ENCODE measurements around the gene PRKCSH.
"Not testable (repeated sequence)": the region's sequence is repeated elsewhere in the genome, so short reads cannot be mapped to it uniquely, and the experiment has no call there.

The PRKCSH gene

DNA sequence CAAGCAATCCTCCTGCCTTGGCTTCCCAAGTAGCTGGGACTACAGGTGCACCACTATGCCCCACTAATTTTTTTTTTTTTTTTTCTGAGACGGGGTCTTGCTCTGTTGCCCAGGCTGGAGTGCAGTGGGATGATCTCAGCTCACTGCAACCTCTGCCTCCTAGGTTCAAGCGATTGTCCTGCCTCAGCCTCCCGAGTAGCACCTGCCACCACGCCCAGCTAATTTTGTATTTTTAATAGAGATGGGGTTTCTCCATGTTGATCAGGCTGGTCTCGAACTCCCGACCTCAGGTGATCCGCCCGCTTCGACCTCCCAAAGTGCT lies 19.8 kb downstream of the PRKCSH start:
- not testable (repeated sequence) for H3K27ac ChIP-seq (ENCODE audit: extremely low read depth, low read depth, low read length); H3K36me3 ChIP-seq (ENCODE audit: control insufficient read depth in 2 of 2, insufficient read depth in 1 of 2, low read length in 2 of 2); H3K9me3 ChIP-seq (ENCODE audit: control insufficient read depth, insufficient read depth, low read depth, low read length); H3K4me1 ChIP-seq (ENCODE audit: control insufficient read depth, insufficient read depth, low read length); H3K4me3 ChIP-seq (ENCODE audit: low read depth, low read length)
- CTCF ChIA-PET, result interaction anchor here (1.0 to 1.2 kb wide), 2 partner anchors 9 to 13 kb away, joined by 3 to 5 read pairs; no protein-coding TSS in a partner anchor
- POLR2A ChIA-PET, result interaction anchor here (0.6 to 1.3 kb wide), 2 partner anchors 9 to 20 kb away, joined by 3 read pairs; partner anchors contain the start of genes ODAD3 and PRKCSH
- TF ChIP-seq ZNF121 (tag by site-specific recombination; IDR thresholded peaks at IDR 0.05), result peak; percentile 86

DNA sequence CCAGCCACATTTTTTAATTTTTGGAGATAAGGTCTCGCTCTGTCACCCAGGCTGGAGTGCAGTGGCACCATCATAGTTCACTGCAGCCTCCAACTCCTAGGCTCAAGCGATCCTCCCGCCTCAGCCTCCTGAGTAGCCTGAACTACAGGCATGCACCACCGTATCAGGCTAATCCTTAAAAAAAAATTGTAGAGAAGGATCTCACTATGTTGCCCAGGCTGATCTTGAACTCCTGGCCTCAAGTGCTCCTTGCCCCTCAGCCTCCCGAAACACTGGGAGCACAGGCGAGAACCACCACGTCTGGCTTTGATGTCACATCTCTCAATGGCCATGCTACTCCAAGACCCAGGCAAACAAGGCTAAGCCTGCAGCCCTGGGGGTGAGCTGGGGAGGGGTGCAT lies 21.2 kb downstream of the PRKCSH start:
- ChIA-PET CTCF (no interaction called here), POLR2A (interaction anchor here (1.3 kb wide), 1 partner anchor 21 kb away, joined by 3 read pairs; the partner anchor contains the start of genes ODAD3 and PRKCSH)
- Histone ChIP-seq H3K4me3 (ENCODE audit: low read depth, low read length) (no peak overlapping the region), H3K27ac (ENCODE audit: extremely low read depth, low read depth, low read length) (no peak overlapping the region), H3K4me1 (ENCODE audit: control insufficient read depth, insufficient read depth, low read length) (no peaks in the 10 kb centered on the region), H3K9me3 (ENCODE audit: control insufficient read depth, insufficient read depth, low read depth, low read length) (no peaks in the 10 kb centered on the region), H3K36me3 (ENCODE audit: control insufficient read depth in 2 of 2, insufficient read depth in 1 of 2, low read length in 2 of 2) (no peaks in the 10 kb centered on the region)
- no peak for TF ChIP-seq EGR2 (tag by site-specific recombination; IDR thresholded peaks at IDR 0.05; ENCODE audit: low read depth)
- TF ChIP-seq ZNF121 (tag by site-specific recombination; IDR thresholded peaks at IDR 0.05), result peak; percentile 89

DNA sequence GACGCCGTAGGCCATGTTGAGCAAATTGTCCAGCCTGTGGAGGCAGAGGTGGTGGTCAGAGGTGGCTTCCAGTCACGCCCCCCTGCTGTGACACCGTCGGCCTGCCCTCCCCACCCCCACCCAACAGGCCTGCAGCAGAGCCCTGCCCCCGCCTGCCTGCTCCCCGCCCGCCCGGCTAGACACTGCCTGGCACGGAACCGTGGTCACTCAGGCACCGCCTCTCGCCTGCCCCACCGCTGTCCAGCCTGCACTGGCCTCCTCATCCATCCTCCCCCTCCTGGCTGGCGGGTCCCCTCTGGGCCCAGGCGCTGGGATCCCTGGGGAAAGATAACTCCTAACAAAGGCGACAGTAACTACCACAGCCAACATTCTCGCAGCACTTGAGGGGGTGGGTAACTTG lies 21.7 kb downstream of the PRKCSH start:
- TF ChIP-seq ZNF48 (tag by site-specific recombination; IDR thresholded peaks at IDR 0.05) (no peak), ZFP69B (tag by site-specific recombination; IDR thresholded peaks at IDR 0.05) (0 out of 2 replicates have a peak, but pooled peaks have one; percentile 22)
- TF ChIP-seq, protein P1, sequence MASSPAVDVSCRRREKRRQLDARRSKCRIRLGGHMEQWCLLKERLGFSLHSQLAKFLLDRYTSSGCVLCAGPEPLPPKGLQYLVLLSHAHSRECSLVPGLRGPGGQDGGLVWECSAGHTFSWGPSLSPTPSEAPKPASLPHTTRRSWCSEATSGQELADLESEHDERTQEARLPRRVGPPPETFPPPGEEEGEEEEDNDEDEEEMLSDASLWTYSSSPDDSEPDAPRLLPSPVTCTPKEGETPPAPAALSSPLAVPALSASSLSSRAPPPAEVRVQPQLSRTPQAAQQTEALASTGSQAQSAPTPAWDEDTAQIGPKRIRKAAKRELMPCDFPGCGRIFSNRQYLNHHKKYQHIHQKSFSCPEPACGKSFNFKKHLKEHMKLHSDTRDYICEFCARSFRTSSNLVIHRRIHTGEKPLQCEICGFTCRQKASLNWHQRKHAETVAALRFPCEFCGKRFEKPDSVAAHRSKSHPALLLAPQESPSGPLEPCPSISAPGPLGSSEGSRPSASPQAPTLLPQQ (tag by site-specific recombination; IDR thresholded peaks at IDR 0.05), result 0 out of 2 replicates have a peak, but pooled peaks have one; percentile 27
- CTCF ChIA-PET, result interaction anchor here (0.6 to 0.9 kb wide), 2 partner anchors 25 to 88 kb away, joined by 3 read pairs; no protein-coding TSS in a partner anchor
- POLR2A ChIA-PET, result interaction anchor here (0.6 kb wide), 1 partner anchor 17 kb away, joined by 3 read pairs; no protein-coding TSS in a partner anchor

DNA sequence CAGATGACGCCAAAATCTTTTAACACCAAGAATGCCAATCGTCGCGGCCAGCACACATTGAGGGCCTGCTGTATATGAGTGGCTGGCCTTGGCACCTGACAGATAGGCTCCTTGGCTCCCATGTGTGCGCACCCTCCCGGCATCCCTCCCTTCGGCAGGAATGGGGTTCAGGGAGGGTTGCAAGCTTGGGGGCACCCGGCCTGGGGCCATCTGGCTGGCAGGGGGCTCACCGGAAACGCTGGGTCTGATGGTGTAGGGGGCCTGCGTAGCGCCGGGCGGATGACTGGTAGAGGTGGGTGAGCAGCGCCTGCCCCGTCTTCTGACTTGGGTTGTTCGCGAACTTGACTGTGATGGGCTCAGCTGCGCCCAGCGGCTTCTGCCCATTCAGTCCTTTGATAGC lies 22.4 kb downstream of the PRKCSH start:
- Histone ChIP-seq H3K9me3 (ENCODE audit: control insufficient read depth, insufficient read depth, low read depth, low read length) (no peaks in the 10 kb centered on the region), H3K4me3 (ENCODE audit: low read depth, low read length) (no peak overlapping the region), H3K4me1 (ENCODE audit: control insufficient read depth, insufficient read depth, low read length) (no peaks in the 10 kb centered on the region), H3K36me3 (ENCODE audit: control insufficient read depth in 2 of 2, insufficient read depth in 1 of 2, low read length in 2 of 2) (no peaks in the 10 kb centered on the region), H3K27ac (ENCODE audit: extremely low read depth, low read depth, low read length) (no peak overlapping the region)
- ChIA-PET CTCF (interaction anchor here (0.9 kb wide), 1 partner anchor 25 kb away, joined by 3 read pairs; no protein-coding TSS in a partner anchor), POLR2A (no interaction called here)
- TF ChIP-seq ZNF521 (tag by site-specific recombination; IDR thresholded peaks at IDR 0.05) (no peak), ZBTB1 (tag by site-specific recombination; IDR thresholded peaks at IDR 0.05) (no peak), ZFP69B (tag by site-specific recombination; IDR thresholded peaks at IDR 0.05) (no peak), GLI4 (tag by site-specific recombination; IDR thresholded peaks at IDR 0.05) (no peak), ZFP41 (tag by site-specific recombination; IDR thresholded peaks at IDR 0.05; ENCODE audit: borderline replicate concordance) (no peak), ZNF747 (tag by site-specific recombination; IDR thresholded peaks at IDR 0.05) (no peak), ZNF433 (tag by site-specific recombination; IDR thresholded peaks at IDR 0.05; ENCODE audit: low read depth) (no peak), ZNF169 (tag by site-specific recombination; IDR thresholded peaks at IDR 0.05) (no peak), ZNF558 (tag by site-specific recombination; IDR thresholded peaks at IDR 0.05) (no peak), PRDM1 (tag by site-specific recombination; IDR thresholded peaks at IDR 0.05) (no peak), KLF7 (tag by site-specific recombination; IDR thresholded peaks at IDR 0.05; ENCODE audit: borderline replicate concordance) (no peak)
- TF ChIP-seq, protein P2, sequence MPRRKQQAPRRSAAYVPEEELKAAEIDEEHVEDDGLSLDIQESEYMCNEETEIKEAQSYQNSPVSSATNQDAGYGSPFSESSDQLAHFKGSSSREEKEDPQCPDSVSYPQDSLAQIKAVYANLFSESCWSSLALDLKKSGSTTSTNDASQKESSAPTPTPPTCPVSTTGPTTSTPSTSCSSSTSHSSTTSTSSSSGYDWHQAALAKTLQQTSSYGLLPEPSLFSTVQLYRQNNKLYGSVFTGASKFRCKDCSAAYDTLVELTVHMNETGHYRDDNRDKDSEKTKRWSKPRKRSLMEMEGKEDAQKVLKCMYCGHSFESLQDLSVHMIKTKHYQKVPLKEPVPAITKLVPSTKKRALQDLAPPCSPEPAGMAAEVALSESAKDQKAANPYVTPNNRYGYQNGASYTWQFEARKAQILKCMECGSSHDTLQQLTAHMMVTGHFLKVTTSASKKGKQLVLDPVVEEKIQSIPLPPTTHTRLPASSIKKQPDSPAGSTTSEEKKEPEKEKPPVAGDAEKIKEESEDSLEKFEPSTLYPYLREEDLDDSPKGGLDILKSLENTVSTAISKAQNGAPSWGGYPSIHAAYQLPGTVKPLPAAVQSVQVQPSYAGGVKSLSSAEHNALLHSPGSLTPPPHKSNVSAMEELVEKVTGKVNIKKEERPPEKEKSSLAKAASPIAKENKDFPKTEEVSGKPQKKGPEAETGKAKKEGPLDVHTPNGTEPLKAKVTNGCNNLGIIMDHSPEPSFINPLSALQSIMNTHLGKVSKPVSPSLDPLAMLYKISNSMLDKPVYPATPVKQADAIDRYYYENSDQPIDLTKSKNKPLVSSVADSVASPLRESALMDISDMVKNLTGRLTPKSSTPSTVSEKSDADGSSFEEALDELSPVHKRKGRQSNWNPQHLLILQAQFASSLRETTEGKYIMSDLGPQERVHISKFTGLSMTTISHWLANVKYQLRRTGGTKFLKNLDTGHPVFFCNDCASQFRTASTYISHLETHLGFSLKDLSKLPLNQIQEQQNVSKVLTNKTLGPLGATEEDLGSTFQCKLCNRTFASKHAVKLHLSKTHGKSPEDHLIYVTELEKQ (tag by site-specific recombination; IDR thresholded peaks at IDR 0.05; ENCODE audit: borderline replicate concordance), result no peak

More for the DNA sequence above, 21.7 kb downstream of the PRKCSH start:
- Histone ChIP-seq H3K9me3 (ENCODE audit: control insufficient read depth, insufficient read depth, low read depth, low read length) (no peaks in the 10 kb centered on the region), H3K27ac (ENCODE audit: extremely low read depth, low read depth, low read length) (no peak overlapping the region), H3K4me1 (ENCODE audit: control insufficient read depth, insufficient read depth, low read length) (no peaks in the 10 kb centered on the region), H3K36me3 (ENCODE audit: control insufficient read depth in 2 of 2, insufficient read depth in 1 of 2, low read length in 2 of 2) (no peaks in the 10 kb centered on the region), H3K4me3 (ENCODE audit: low read depth, low read length) (no peak overlapping the region)
